ENCODE measurements around the gene AP2B1. TPM values are rescaled to one million over a fixed set of nuclear protein-coding genes. Genes with fewer than 3 reads are reported as not detected.

AP2B1 gene
- polyA plus RNA-seq, 3 donors: 124 to 141 (median 126) TPM

DNA sequence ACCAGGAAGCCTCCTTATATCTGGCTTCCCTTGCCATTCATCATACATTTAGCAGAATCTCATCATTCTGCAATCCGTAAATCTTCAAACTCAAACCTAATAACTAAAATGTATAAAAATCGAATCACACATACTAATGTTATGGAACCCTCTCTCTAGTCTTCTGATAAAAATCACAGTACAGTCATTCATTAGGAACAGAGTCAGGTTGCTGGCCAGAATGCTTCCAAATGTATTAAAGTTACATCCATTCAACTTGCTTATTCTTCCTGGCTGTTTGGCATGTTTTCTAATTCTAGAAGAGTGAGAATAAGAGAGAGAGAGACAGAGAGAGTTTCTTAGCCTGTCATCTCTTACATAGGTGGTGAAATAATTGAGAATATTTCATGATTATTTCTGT lies 127.9 kb downstream of the AP2B1 start:
- no peak for DNase-seq (ENCODE audit: extremely low read depth in 1 of 11, low read depth in 9 of 11, low spot score in 4 of 11)

GRCh38 chr17:35715416-35715815 lies 128.3 kb downstream of the AP2B1 start:
- no peak for DNase-seq (ENCODE audit: extremely low read depth in 1 of 11, low read depth in 9 of 11, low spot score in 4 of 11)

DNA sequence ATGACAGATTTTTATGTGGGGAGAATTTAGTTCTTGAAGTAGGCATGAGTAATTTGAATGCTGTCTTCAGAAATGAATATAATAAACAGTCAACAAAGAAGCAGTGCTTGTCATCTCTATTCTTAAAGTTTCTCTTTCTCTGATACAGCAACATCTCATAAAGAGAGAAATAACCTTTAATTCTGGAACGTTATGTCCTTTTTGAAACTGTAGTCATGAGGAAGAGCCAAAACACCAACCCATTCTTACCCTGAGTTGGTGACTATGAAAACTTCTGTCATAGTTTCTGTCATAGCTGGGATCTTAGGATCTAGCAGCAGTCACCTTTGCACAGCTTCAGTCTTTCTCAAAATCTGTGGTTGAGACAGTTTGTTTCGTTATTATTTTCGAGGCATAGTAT lies 129.1 kb downstream of the AP2B1 start:
- no peak for DNase-seq (ENCODE audit: extremely low read depth in 1 of 11, low read depth in 9 of 11, low spot score in 4 of 11)

GRCh38 chr17:35716897-35717465 lies 129.9 kb downstream of the AP2B1 start:
- DNase-seq (ENCODE audit: extremely low read depth in 1 of 11, low read depth in 9 of 11, low spot score in 4 of 11): no peak

- DNase-seq (ENCODE audit: extremely low read depth in 1 of 11, low read depth in 9 of 11, low spot score in 4 of 11): no peak
Observed at GRCh38 chr17:35717475-35717874, 130.4 kb downstream of the AP2B1 start.

- DNase-seq (ENCODE audit: extremely low read depth in 1 of 11, low read depth in 9 of 11, low spot score in 4 of 11): no peak
Observed at GRCh38 chr17:35723735-35724134, 136.6 kb downstream of the AP2B1 start.

DNA sequence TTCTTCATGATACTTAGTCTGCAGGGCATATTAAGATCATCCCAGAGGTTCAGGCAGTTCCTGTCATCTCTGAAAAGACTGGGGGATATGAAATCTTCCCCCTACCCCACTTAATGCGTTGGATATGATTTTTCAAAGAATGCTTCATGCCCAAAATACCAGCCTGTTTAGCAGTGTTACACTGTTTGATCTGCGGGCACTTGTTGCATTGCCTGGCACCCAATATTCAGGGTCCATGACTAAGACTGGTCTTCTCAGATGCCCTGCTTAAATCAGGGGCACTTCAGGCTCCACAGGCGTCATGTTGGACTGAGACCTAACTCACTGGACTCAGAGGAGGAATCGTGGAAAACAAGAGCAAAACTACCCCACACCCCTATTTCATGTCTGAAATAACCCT lies 137.9 kb downstream of the AP2B1 start:
- no peak for DNase-seq (ENCODE audit: extremely low read depth in 1 of 11, low read depth in 9 of 11, low spot score in 4 of 11)

DNA sequence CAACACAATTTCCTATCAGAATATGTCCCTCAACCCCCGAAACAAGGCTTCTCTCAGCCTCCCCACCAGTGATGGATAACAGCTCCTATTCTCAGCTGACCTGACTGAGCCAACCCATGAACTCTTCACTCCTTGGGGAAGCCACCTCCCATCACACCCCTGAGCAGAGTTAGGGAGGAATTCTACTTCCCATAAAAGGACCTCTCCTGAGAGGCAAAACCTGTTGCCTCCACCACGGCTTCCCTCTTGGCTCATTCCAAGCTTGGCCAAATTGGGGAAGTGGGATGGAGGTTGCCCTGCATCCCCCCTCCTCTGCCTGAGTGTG lies 138.6 kb downstream of the AP2B1 start:
- DNase-seq (ENCODE audit: extremely low read depth in 1 of 11, low read depth in 9 of 11, low spot score in 4 of 11): no peak

- DNase-seq (ENCODE audit: extremely low read depth in 1 of 11, low read depth in 9 of 11, low spot score in 4 of 11): peak in 8 of 11 donors; percentile 41 to 72 (median 58)
Observed at GRCh38 chr17:35726127-35726952, 139.2 kb downstream of the AP2B1 start.

DNA sequence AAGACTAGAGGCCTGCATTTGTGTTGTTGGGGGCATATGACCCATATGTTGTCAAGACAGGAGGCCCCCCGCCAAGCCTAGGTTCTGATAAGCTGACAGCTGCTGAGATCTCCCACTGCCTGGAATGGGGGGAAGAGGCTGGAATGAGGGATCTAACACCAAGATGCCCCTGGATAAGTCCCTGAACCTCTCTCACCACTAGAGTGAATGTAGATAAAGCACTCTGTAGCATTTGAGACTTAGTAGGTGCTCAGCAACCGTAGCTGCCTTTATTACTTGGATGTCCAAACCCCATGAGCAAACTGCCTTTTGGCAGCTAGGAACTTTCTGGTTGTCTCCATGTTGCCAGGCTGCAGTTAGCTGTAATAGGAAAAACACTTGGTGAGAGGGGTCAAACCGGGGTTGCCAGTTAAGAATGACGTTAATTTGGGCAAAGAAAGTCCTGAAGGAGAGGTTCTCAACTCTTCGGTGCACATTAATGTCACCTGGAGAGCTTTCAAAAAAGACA lies 139.9 kb downstream of the AP2B1 start:
- DNase-seq (ENCODE audit: extremely low read depth in 1 of 11, low read depth in 9 of 11, low spot score in 4 of 11): no peak

DNA sequence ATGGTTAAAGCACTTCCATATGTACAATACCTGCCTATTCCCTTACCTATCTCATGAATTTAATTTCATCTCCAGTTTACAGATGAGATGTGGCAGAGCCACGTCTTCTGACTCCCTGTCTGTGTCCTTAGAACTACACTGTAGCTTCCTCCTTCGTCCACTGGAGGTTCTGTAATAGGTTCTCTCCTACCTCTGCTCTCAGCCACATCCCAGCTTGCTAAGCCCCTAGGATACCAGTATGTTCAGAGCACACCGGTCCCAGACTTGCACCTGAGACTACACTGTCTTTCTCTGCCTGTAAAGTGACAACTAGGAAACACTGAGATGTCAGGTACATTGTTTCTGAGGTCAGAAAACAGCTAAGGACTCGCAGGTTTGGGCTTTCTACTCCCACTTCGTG lies 140.5 kb downstream of the AP2B1 start:
- no peak for DNase-seq (ENCODE audit: extremely low read depth in 1 of 11, low read depth in 9 of 11, low spot score in 4 of 11)

GRCh38 chr17:35728551-35728950 lies 141.4 kb downstream of the AP2B1 start:
- DNase-seq (ENCODE audit: extremely low read depth in 1 of 11, low read depth in 9 of 11, low spot score in 4 of 11): no peak

DNA sequence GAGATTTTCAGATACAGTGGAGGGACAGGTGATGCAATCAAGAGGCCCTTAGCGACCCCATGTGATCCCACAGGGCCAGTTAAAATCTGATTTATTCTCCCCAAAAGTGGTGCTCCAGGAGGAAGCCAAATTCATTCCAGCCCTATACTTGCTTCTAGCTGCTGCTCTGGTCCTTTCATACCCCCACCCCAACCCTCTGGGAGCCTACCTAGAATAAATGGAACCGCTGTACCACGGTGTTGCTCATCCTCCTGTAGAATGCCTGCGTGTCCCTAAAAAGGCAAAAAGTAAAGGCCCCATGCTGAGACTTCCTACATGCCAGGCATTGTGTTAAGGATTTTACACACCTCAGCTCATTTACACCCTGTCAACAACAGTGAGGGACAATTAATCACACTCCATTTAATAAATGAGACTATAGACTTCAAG lies 142.3 kb downstream of the AP2B1 start:
- no peak for DNase-seq (ENCODE audit: extremely low read depth in 1 of 11, low read depth in 9 of 11, low spot score in 4 of 11)

DNA sequence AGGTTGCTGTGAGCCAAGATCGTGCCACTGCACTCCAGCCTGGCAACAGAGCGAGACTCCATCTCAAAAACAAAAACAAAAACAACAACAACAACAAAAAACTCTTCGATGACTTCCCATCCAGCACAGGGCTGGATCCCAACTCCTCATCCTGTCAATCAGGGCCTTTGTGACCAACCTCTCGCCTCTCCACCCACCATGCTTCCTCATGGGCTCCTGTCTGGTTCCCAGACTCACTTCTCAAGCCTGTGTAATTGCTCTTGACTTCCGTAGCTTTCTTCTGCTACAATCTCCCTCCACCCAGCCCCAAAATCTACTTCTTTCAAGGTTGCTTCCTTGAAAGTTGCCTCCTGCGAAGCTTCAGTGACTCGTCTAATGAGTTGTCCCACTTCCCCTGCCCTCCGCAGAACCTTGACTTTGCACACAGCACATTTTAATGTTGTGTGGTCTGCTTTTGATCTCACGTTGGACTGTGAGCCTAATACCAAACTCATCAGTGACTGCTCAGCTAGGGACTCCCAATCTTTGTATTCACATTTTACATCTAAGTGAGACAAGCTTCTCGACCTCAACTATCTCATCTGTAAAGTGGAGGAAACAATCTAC lies 143.4 kb downstream of the AP2B1 start:
- no peak for DNase-seq (ENCODE audit: extremely low read depth in 1 of 11, low read depth in 9 of 11, low spot score in 4 of 11)

DNA sequence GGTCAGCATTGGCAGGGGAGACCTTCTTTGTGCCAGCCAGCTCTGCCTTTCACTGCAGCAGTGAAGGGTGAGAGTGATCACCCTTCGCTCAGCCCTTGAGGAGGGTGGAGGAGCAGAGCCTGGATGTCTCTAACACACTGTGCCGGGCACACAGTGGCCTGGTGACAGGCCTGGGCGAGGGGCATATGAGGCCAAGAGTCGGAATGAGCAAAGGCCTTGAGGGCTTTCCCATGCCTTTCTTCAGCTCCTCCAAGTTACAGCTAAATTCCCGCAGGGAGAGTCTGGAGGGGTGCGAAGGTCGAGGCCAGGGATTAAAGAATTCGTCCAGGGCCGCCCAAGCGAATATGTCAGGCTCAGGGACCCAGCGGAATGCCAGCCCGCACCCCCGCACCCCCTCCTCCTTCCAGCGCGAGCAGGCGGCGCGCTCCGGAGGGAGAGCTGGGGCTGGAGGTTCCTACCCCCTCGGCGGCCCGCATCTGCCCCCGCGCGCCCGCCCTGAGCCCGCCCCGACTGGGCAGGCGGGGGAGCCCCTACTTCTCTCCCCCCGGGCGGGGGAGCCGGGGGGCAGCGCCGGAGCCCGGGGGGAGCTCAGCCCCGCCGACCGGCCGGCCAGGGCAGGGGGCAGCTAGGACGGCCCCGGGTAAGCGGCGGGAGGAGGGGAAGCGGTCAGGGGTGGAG lies 144.3 kb downstream of the AP2B1 start, which contains the start of gene RASL10B:
Gene RASL10B (plus strand): TSS at position 401 of the 678 bp plus-strand sequence. CDS start 3,546 bp downstream, outside the sequence.
- peak in 1 of 11 donors; percentile 52 for DNase-seq (ENCODE audit: extremely low read depth in 1 of 11, low read depth in 9 of 11, low spot score in 4 of 11)

- DNase-seq (ENCODE audit: extremely low read depth in 1 of 11, low read depth in 9 of 11, low spot score in 4 of 11): no peak
Observed at GRCh38 chr17:35731917-35732805, 145.0 kb downstream of the AP2B1 start.

DNA sequence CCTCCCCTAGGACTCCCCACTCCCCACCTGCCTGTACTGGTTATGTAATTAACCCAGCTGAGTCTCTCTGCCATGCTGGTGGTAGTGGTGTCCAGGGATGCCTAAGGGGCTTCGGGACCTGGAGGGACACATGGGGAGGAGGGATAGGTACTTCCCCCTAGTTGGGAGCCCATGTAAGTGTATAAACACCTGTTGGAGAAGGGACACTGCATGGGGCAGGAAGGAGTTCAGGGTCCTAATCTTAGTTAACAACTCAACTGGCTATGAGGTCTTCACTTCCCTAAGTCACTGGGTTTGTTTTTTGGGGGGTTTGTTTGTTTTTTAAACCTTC lies 145.6 kb downstream of the AP2B1 start:
- no peak for DNase-seq (ENCODE audit: extremely low read depth in 1 of 11, low read depth in 9 of 11, low spot score in 4 of 11)

DNA sequence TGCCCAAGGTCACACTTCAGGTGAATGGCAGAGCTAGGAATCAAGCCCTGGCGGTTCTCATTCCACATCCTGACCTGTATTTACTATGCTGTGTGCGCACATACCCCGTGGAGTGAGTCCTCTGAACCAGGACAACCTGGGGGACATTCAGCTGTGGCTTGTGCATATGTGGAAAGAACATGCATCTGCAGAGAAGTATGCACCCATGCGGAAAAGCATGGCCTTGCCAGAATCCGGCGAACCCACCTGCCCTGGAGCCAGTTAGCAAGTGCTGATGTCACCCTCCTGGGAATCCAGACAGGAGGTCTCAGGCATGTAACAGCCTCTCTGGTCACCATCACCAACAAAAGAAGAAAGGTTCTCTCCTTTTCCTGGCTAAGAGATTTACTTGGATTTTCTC lies 146.2 kb downstream of the AP2B1 start:
- no peak for DNase-seq (ENCODE audit: extremely low read depth in 1 of 11, low read depth in 9 of 11, low spot score in 4 of 11)

DNA sequence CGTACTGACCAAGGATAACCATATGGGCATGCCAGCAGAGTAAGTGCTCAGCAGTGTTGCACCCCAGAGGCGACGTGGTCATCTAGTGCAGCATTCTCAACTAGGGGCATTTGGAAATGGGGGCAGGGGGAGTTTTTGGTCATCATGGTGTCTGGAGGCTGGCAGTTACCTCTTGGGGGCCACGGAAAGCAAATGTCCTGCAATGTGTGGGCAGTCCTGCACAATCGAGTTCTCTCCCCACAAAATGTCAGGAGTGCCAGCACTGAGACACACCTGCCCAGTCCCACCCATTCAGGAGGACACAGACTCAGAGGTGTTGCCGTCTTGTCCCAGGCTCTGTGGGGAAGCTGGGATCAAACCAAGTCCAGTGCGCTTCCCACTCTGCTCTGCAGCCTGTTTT lies 147.3 kb downstream of the AP2B1 start:
- DNase-seq (ENCODE audit: extremely low read depth in 1 of 11, low read depth in 9 of 11, low spot score in 4 of 11): no peak
